GM21825 (cell line): ENCODE measurements around the gene HPS4.

Experiments used
- ATAC-seq: cut with Tn5 transposase; IDR thresholded peaks from one replicate; pipeline ENCODE4 v1.9.1; 2021; ENCODE audit warnings: mild to moderate bottlenecking, moderate library complexity; ENCODE audit not compliant: unreplicated experiment

The HPS4 gene

DNA sequence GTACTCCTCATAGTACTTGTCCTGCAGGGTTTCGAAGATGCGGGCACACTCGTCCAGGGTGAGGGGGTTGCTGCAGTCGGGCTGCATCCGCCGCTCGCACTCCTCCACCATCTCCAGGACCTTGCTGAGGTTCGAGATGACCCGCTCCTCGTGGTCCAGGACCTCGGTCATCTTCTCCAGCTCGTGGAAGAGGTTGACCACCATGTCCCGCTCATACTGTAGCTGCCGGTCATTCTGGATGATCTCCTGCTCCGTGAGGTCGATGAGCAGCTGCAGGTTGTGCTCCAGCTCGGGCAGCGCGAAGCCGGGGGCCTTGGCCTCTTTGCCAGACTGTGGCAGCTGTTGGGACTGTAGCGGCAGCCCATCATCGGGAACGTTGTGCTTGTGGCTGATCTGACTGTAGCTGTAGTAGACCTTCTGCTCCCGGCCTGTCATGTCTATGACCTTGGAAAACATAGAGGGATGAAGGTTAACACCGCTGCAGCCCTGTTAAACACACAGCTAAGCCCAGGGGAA lies 15.7 kb upstream of the HPS4 start:
- ATAC-seq = no peak

GRCh38 chr22:26496456-26496855 lies 12.9 kb upstream of the HPS4 start:
- ATAC-seq = no peak

- no peak for ATAC-seq
Measured at GRCh38 chr22:26494506-26494905, 10.9 kb upstream of the HPS4 start.

GRCh38 chr22:26492220-26492619 lies 8.6 kb upstream of the HPS4 start:
- no peak for ATAC-seq

GRCh38 chr22:26489447-26490036 lies 6.0 kb upstream of the HPS4 start:
- ATAC-seq = no peak

- ATAC-seq = no peak
Measured at GRCh38 chr22:26487996-26488395, 4.4 kb upstream of the HPS4 start.

GRCh38 chr22:26486394-26486793 lies 2.8 kb upstream of the HPS4 start:
- ATAC-seq = no peak

GRCh38 chr22:26485806-26486390 lies 2.3 kb upstream of the HPS4 start:
- no peak for ATAC-seq

- no peak for ATAC-seq
Measured at GRCh38 chr22:26485013-26485412, 1.4 kb upstream of the HPS4 start.

DNA sequence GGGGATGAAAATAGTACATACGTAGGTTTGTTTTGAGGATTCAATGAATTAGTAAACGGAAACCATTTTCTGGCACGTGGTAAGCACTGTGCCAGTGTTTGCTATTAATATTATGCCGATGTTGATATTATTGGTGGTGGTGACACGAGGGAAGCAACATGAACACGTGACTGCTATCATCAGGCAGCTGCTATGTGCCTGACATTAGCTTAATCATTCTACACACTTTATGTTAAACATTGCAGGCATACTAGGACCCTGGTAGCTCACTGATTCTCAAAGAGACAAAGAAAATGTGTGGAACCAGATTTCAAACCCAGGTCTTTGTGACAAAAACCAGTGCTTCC lies 750 bp upstream of the HPS4 start:
- no peak for ATAC-seq

- no peak for ATAC-seq
Measured at GRCh38 chr22:26483043-26483438, 542 bp downstream of the HPS4 start.

- no peak for ATAC-seq
Measured at GRCh38 chr22:26482161-26482560, 1.4 kb downstream of the HPS4 start.

DNA sequence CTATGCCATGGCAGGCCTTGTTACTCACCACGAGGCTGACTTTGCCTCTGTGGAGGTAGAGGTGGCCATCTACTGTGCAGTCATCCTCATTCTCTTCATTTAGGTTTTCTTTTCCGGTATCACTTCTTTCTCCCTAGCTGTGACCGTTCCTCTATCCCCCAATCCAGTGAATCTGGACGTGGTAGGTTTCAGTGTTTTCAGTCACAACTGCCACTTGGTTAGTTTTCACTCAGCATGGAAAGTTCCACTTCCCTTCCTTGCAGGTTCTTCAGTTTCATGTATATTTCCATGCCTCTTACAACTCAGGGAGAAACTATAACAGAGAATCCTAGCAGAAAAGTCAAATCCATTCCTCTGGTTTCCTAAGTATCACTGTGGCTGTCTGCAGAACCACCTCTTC lies 1.9 kb downstream of the HPS4 start:
- ATAC-seq = no peak

DNA sequence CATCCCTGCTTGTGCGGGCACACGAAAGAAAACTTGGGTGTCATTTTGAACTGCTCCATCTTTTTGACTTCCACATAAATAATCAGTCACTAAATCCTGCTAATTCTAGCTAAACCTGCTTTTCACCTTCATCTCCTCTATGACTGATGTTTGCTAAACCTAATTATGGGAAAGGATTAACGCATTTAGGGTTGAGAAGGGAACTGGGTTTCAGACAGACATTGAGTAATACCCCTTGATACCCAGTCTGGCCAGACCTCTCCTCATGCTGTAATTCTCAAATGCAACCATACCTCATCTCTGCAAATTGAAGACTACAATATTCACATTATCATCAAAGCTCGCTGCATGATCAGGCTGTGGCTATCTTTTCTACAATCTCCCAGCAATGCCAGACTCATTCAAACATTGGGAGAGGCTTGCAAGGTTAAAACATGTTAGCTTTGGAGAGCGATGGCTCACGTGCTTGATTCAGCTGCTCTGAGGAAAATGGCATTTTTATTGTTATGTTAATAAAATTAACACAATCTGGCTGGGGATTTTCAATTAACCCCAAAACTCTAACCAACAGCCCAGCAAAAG lies 2.4 kb downstream of the HPS4 start:
- no peak for ATAC-seq

DNA sequence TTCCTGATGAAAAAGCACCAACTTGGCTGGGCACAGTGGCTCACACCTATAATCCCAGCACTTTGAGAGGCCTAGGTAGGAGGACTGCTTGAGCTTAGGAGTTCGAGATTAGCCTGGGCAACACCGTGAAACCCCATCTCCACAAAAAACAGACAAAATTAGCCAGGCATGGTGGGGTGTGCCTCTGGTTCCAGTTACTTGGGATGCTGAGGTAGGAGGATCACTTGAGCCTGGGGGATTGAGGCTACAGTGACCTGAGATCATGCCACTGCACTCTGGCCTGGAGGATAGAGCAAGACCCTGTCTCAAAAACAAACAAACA lies 3.0 kb downstream of the HPS4 start:
- ATAC-seq = no peak

DNA sequence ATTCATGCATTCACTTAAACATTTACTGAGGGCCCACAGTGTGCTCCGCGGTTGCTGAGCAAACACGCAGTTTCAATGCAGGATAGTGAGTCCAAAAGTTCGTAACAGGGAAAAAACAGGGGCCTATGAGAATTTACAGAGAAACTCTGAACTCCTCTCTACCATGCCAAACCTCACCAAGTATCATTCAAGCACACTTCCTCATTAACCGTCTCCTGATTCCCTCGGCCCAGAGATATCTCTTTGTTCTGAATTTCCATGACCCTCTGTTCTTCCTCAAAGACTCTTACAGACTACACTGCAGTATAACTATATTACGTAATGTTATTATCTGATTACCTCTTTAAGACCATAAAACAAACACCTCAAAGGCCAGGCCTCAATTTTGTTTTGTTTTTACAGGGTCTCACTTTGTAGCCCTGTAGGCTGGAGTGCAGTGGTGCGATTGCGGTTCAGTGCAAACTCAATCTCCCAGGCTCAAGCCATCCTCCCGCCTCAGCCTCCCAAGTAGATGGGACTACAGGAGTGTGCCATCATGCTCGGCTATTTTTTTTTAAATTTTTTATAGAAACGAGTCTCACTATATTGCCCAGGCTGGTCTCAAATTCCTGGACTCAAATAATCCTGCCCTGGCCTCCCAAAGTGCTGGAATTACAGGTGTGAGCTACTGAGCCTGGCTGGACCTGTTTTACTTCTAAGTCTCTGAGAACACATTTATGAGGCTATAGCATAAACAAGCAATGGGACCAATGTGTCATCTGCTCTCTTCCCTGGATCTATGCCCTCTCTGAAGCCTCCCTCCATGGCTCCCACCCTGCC lies 3.6 kb downstream of the HPS4 start:
- ATAC-seq = no peak

DNA sequence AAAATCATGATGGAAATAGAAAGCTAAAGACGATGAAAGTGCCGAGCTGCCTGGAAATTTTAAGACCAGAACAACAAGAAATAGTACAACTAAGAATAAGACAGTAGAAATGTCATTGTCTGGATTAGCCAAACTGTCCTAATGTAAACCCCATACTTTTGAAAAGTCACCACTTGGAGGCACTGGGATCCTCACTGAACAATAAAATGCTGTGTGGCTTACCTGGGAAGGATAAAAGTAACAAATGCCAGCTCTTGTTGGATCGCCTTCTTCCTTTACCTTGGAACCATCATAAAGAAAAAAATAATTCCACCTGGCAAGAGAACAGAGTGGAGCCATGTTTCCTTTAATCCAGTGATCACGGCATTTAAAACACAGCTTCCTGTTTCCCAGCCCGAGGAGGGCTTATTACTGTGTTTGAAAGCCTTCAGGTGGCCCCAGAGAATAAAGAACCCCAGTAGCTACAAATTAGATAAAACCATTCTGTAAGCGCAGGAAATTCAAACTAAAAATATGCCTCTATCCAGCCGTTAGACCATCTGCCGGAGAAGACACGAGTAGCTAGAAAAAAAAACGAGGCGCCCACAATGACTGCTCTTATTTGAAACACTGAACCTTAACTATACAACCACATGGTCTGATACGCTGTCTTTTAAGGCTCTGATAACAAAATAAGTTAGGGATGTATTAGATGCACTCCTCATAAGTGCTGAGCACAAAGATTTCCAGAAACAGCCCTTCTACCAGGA lies 4.4 kb downstream of the HPS4 start:
- ATAC-seq = no peak

- no peak for ATAC-seq
Measured at GRCh38 chr22:26477341-26477731, 6.2 kb downstream of the HPS4 start.

- ATAC-seq = no peak
Measured at GRCh38 chr22:26476705-26477340, 6.8 kb downstream of the HPS4 start.

GRCh38 chr22:26474682-26475081 lies 8.9 kb downstream of the HPS4 start:
- ATAC-seq = no peak

GRCh38 chr22:26471522-26471921 lies 12.1 kb downstream of the HPS4 start:
- ATAC-seq = no peak
